GM06990 (cell line): Measurements from ENCODE around the gene TRABD2A.
A peak's percentile ranks its signal among the peaks of the same experiment; 100 is the strongest.

Experiments
- DNase-seq: peaks from one replicate; pipeline ENCODE4 v3.0.0-alpha.2; 2011; ENCODE audit not compliant: insufficient read length; ENCODE audit errors: extremely low read depth
- H3K27me3 ChIP-seq: replicated peaks from 2 replicates; pipeline ENCODE4 v1.6.0; 2011; ENCODE audit warnings: low read length; ENCODE audit not compliant: control insufficient read depth, insufficient read depth
- H3K36me3 ChIP-seq: 2 replicates; pipeline ENCODE4 v1.5.1; 2011; ENCODE audit warnings: low read length; ENCODE audit not compliant: control insufficient read depth, insufficient read depth
- H3K4me3 ChIP-seq: replicated peaks from 2 replicates; pipeline ENCODE4 v1.5.1; 2011; ENCODE audit warnings: low read depth, mild to moderate bottlenecking, control low read depth, low read length
- CTCF ChIP-seq: IDR thresholded peaks from 2 replicates; pipeline ENCODE4 v1.5.1; 2011; ENCODE audit warnings: low read length, control low read depth, mild to moderate bottlenecking, inconsistent platforms; ENCODE audit not compliant: insufficient read depth, poor library complexity, severe bottlenecking

Gene TRABD2A

DNA sequence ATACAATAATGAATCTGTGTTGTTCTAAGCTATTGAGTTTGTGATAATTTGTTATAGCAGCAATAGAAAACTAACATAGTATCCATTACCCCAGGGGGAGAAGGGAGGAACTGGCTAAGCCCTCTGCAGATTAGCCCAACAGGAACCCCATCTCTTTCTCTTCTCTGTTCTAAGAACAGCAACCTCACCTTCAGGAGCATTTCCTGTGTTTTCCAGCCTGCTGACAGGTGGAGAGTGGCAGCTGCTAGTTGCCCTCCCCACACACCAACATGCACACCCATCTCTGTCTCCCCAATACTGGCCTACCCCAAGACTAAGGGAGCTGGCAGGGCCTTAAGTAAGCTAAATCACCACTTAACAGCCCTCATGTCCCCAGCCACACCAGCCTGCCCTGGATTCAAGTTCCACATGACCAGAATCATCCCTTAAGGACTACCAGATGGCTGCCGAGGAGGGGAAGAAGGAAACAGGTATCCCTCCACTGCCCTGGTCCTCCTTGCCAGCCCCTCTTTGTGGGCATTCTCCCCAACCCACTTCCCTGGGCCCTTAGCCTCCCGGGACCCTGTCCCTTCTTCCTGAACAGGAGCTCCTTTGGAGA, 52.8 kb downstream of the TRABD2A start:
- no peak for DNase-seq
- H3K27me3 ChIP-seq: no peaks in the 10 kb centered on the region; the same call in 1 of the 2 replicates
- no peak for TF ChIP-seq CTCF
- H3K4me3 ChIP-seq: no peak overlapping the region
- H3K36me3 ChIP-seq: no peaks in the 10 kb centered on the region

DNA sequence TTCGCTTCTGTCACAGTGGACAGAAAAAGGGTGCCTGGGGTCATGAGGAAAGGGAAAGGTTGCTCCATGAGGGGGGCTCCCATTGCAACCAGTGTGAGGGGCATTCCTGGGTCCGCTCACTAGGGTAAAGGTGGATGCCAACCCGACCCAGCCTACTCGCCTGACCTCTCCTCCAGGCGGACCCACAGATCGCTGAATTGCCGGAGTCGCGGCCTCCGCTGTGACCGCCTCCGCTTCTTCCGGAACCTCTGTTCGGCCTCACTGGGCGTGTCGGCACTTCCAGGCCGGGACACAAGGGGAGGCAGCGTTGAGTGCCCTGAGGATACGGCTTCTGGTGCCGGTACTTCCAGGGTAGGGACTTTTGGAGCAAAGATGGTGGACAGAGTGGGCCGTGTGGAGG, 57.1 kb downstream of the TRABD2A start:
- no peaks in the 10 kb centered on the region for H3K36me3 ChIP-seq
- H3K27me3 ChIP-seq: no peaks in the 10 kb centered on the region; the same call in none of the 2 replicates
- DNase-seq: no peak
- TF ChIP-seq CTCF: no peak
- no peak overlapping the region for H3K4me3 ChIP-seq

DNA sequence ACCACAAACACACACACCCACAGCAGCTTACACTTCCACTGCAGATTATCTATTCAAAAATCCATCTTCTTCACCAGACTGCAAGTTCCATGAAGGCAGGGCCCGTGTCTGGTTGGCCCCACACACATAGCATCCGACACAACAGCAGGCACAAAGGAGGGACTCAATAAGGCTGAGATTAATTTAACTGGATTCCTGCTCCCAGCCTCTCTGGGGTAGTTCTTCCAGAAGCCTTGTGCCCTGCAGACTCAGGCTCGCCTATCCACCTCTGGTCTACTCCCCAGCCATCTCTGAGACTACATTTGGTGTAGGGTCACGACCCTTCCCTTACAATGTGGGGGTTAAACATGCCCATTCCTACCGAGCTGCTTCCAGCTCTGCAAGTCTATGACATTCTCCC, 57.7 kb downstream of the TRABD2A start:
- Histone ChIP-seq H3K36me3 (no peaks in the 10 kb centered on the region), H3K4me3 (no peak overlapping the region), H3K27me3 (no peaks in the 10 kb centered on the region; the same call in none of the 2 replicates)
- no peak for DNase-seq
- no peak for TF ChIP-seq CTCF

DNA sequence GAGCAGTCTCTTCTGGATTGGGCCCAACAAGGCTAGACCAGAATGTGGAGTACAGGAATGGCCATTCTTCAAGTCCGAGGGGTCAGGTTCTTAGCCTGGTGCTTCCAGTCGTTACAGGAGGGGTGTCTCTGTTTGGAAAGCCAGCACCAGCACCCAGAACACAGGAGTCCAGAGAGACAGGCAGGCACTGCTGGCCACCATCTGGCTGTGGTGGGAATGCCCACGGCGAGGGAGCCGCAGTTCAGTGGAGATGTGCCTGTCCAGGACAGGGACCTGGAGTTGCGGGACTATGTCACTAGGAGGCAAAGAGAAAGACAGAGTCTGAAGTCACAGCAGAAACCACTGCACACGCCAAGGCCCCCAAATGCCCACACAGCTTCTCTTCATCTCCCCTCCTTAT, 59.1 kb downstream of the TRABD2A start:
- no peak for TF ChIP-seq CTCF
- Histone ChIP-seq H3K4me3 (no peak overlapping the region), H3K36me3 (no peaks in the 10 kb centered on the region), H3K27me3 (no peaks in the 10 kb centered on the region; the same call in 1 of the 2 replicates)
- no peak for DNase-seq

DNA sequence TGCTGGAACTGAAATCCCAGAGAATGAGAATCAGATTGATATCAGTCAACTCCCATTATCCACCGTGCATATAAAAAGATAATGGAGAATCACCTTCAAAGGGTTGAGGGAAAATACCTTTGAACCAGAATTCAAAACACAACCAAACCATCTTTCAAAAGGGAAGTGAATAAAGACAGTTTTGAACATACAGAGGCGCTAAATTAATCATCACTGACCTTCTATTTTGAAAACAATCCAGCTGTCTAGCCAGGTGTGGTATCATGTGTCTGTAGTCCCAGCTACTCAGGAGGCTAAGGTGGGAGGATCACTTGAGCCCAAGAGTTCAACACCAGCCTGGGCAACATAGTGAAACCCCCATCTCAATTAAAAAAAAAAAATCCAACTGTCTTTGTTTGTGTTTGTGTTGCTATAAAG, 63.6 kb downstream of the TRABD2A start:
- no peaks in the 10 kb centered on the region for H3K36me3 ChIP-seq
- DNase-seq: peak; percentile 76
- H3K27me3 ChIP-seq: peaks cover 3% of the 10 kb centered on the region; the same call in 1 of the 2 replicates
- no peak overlapping the region for H3K4me3 ChIP-seq
- TF ChIP-seq CTCF: no peak
